GM18858 (cell line): ENCODE results near the gene DNAJC18.
"Not testable (repeated sequence)": the region's sequence is repeated elsewhere in the genome, so short reads cannot be mapped to it uniquely, and the experiment has no call there.

Source experiments
- ATAC-seq: cut with Tn5 transposase; IDR thresholded peaks from one replicate; pipeline ENCODE4 v1.9.1; 2021; ENCODE audit not compliant: unreplicated experiment

DNAJC18 gene

GRCh38 chr5:139389701-139390638, 49.4 kb downstream of the DNAJC18 start, which contains the start of gene MZB1:
Gene MZB1 (minus strand): TSS chr5:139389913. CDS start chr5:139389856, 57 bp downstream.
- peak; percentile 23 for ATAC-seq

DNA sequence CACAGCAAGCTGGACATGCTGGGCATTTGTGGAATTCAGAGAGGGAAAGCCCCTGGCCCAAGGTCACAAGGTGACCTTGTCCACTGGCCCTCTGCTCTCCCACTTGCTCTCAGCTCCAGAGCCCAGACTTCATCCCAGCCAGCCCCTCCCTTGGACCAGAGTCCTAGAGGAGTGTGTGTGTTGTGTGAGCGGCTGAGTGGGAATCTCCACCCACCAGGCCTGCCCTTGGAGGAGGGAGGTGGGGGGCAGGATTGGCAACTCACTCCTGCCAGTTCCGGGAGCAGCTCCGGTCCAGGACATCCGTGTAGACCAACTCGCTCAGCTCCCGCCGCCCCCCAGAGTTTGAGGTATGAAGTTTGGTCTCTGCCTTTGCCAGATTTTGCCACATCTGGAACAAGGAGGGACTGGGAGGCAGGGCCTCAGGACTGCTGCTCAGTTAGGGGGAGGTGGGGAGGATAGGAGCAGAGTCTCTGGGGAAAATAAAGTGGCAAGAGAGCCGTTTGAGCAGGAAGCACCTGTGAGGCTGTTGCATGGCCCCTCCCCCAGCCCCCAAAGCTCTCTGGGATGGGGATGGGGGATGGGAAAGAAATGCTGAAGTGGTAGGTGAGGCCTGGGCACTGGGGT, 51.0 kb downstream of the DNAJC18 start:
- ATAC-seq: no peak

GRCh38 chr5:139387611-139388197, 51.6 kb downstream of the DNAJC18 start:
- ATAC-seq: no peak

- not testable (repeated sequence) for ATAC-seq
Measured at GRCh38 chr5:139386956-139387355, 52.4 kb downstream of the DNAJC18 start.

GRCh38 chr5:139386050-139386438, 53.3 kb downstream of the DNAJC18 start:
- ATAC-seq: no peak

- ATAC-seq: no peak
Measured at GRCh38 chr5:139385061-139386049, 54.0 kb downstream of the DNAJC18 start.

DNA sequence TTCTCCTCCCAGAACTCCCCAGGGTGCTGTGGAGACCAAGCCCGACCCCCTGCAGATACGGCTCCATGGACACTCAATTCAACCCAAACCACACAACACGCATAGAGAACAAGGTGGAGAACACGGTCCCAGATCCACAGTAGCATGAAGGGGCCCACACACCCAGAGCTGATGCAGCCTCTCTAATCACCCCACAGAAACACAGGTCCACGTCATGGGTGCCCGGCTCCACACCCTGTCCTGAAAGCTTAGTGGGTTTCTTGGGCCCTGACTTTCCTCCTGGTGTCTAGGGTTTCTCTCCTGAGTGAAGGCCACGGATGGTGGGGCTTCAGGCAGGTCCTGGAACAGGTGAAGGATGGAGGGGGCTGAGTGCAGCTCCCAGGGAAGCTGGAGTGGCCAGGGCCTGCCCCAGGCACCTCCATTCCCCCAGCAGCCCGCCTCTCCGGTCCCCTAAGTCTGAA, 54.7 kb downstream of the DNAJC18 start:
- no peak for ATAC-seq

DNA sequence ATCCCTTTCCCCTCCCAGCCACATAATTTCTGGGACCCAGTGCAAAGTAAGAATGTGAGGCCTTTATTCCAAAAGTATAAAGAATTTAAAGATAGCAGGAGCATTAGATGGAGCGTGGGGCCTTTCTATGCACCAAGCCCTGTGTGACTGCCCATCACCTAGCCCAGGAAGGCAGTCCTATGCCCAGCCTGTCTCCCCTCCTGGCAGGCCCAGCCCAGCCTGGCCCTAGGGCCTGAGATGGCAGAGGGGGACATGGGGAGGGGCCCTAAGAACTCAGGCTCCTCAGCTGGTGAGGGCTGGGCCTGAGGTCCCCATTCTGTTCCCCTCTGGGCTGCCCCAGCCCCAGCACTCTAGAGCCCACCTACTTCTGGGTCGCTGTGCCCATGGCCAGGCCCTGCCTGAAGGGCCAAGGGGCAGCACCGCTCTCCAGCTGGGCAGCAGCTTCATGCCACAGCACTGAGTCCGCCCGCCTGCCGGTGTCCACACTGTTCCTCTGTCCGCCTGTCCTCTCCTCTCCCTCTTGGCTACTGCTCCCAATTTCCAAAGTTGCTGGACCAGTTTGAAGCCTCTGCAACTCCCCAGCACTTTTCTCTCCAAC, 55.2 kb downstream of the DNAJC18 start:
- no peak for ATAC-seq

DNA sequence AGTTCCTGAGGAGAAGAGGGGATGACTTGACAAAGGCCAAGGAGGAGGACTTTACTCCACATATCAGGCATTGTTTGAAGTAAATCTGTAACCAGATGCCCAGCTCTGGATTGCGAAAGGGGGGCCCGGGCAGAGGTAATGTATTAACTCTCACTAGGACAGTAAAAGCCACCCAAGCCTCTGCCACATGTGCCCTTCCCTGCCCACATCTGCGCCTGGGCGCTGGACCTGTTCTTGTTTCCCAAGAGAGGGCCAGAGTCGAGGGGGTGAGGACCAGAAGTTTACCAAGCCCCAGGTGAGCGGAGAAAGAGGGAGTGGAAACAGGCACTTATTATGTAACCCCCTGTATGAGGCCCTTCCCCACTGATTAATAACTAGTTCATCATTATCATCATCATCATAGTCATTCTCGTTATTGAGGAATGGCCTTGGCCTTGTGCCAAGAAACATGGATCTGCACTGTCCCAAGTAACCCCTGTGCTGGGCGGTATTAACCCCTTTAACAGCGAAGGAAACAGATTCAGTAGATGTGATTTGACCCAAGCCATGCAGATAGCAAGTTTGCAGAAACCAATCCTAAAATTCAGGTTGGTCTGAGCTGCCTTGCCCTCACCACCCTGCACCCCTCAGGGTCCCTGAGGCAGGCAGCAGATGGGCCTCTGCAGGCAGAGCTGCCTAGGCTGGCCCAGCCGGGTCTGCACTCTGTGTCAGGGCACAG, 55.9 kb downstream of the DNAJC18 start, which contains the start of gene SLC23A1:
TSS of gene SLC23A1 (minus strand) at position 23 of the 718 bp plus-strand sequence. CDS start 44 bp downstream, outside the sequence.
- no peak for ATAC-seq

DNA sequence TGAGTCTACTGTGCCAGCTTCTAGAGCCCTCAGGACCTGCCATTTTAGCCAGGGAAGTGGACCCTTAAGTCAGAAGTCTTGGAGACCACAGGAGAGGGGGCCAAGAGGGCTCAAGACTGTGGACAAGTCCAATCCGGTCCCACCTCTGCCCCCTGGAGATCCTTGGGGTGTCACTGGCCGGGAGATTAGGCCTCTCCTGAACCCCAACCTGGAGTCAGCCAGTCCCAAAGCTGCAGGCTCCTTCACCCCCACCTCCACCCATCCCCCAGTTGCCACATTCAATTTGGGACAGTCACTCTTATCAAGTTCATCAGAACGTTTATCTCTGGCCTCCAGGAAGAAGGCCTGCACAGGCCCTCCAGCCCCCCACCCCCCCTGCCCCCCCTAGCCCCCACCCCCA, 56.5 kb downstream of the DNAJC18 start:
- ATAC-seq: no peak

DNA sequence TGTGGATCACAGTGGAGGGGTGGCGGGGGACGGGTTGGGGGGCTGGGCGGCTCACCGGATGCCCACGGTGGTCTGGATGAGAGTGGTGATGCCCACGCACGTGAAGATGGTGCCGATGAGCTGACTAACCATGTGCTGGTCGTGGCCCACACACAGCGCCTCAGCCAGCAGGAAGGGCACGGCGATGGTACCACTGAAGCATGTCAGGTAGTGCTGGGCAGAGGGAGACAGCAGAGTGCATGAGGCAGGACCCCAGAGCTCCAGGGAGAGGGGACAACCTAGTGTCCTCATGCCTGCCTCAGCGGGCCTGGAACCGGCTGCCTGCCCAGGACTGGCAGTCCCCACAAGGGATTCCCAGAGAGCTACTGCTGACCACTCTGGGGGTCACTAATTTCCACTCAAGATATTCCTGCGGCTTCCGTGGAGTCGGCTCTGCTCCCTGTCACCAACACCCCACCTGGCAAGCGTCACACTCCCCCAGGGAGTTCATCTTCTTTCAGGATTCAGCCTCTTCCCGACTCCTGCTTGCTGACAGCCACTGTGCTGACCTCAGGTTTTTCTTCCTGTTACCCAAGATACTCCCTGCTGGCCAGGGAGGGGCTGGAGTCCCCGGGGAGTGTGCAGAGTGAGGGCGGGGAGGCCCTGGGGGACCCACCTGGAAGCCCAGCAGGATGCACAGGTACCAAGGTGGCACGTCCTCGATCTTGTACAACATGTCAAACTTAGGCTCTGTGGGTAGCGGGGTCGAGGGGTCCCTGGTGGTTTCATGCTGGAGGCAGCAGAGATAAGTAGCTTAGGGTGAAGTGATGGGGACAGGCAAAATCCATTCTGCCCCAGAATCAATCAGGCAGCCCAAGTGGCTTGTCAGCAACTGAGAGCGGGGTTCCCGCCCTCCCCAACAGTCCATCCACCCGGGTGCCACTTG, 57.2 kb downstream of the DNAJC18 start:
- no peak for ATAC-seq

DNA sequence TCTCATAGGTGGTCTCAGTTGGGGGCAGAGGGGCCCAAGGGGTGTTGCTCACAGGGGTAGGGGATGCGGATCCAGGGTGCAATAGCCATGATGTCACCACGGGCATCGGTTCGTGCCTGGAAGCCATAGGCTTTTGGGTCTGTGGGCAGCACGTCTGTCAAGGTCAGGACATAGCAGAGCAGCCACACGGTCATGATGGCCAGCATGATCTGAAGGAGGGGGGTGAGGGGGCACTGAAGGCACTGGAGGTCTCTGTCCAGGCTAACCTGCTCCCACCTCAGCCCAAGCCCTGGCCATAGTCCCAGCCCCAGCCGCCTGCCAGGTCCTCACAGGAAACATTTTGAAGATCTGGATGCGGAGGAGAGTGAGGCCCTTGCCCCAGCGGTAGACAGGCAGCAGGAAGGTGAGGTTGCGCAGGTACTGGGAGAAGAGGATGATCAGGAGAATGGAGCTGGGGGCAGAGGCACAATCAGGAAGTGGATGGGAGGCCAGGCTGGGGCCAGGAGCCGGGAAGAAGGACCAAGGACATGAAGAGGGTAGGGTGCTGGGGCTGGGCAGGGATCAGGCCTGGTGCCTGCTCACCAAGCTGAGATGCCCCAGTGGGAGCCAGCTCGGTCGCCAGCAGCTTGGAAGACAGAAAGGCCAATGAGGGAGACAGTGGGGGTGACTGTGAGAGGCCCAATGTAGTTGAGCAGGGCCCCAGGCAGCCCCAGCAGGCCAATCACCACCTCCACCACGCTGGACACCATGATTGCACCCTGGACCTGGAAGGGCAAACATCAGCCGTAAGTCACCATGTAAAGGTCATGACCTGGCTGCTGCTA, 59.5 kb downstream of the DNAJC18 start:
- no peak for ATAC-seq

DNA sequence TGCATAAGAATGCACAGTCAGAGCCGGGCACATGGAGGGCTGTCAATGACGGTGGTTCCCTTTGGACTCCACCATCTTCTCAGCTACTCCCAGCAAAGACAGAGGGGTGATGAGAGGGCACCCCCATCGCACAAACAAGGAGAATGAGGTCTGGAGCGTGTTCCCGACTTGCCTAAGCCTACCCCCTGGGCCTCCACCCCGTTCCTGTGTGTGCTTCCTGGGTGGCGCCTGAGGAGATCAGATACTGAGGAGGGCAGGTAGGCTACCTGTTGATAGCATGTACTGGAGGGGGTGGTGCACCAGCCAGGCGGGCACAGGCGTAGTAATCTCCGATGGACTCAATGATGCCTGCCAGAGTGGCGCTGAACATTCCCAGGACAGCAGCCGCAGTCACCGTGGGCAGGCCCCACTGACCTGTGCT, 60.4 kb downstream of the DNAJC18 start:
- ATAC-seq: no peak

DNA sequence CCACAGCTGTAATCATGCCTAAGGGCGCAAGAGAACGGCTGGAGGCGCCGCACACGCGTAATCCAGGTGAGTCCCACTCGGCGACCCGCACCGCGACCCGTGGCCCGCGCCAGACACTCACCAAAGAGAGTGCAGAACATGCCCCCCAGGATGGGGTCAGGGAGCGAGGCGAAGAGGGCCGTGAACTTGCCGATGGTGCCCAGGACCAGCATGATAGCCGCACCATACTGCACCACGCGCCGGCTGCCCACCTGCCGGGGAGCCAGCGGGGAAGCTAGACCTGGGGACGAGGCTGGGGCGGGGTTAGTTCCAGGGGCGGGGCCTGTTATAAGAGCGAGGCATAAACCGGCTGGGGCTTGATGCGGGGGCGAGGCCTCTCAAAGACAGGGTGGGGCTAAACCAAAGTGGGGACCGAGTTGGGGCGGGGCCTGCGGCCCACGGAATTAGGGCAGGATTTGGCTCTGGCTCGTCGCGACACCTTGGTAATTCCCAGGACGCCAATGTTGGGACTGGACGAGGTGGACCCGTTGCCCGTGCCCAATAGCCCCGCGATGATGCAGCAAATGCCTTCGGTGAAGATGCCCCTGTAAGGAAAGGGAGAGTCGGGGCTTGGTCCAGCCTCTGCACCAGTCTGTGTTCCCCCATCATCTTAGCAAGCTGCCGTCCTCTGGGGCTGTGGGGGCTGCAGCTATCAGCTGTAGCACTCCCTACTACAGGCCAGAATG, 61.1 kb downstream of the DNAJC18 start:
- ATAC-seq: no peak

GRCh38 chr5:139377226-139377625, 62.1 kb downstream of the DNAJC18 start:
- no peak for ATAC-seq

- ATAC-seq: no peak
Measured at GRCh38 chr5:139376364-139376763, 63.0 kb downstream of the DNAJC18 start.

- no peak for ATAC-seq
Measured at GRCh38 chr5:139374909-139375308, 64.4 kb downstream of the DNAJC18 start.
